SK-N-MC (cell line): ENCODE results near the gene MMP15.

Experiments
- EZH2 ChIP-seq: fragments of 200-600 bp; sonication (generic); IDR thresholded peaks from one replicate; pipeline ENCODE4 v1.6.1; 2017; ENCODE audit warnings: antibody characterized with exemption
- FOXP2 ChIP-seq: optimal IDR thresholded peaks from 2 replicates; pipeline ENCODE3; 2011; ENCODE audit warnings: mild to moderate bottlenecking, moderate library complexity; ENCODE audit not compliant: insufficient read depth; ENCODE audit errors: extremely low read length, control extremely low read depth
- POLR2AphosphoS5 ChIP-seq: IDR thresholded peaks from 2 replicates; pipeline ENCODE4 v1.6.1; 2012; ENCODE audit warnings: mild to moderate bottlenecking, low read depth, low read length, borderline replicate concordance

DNA sequence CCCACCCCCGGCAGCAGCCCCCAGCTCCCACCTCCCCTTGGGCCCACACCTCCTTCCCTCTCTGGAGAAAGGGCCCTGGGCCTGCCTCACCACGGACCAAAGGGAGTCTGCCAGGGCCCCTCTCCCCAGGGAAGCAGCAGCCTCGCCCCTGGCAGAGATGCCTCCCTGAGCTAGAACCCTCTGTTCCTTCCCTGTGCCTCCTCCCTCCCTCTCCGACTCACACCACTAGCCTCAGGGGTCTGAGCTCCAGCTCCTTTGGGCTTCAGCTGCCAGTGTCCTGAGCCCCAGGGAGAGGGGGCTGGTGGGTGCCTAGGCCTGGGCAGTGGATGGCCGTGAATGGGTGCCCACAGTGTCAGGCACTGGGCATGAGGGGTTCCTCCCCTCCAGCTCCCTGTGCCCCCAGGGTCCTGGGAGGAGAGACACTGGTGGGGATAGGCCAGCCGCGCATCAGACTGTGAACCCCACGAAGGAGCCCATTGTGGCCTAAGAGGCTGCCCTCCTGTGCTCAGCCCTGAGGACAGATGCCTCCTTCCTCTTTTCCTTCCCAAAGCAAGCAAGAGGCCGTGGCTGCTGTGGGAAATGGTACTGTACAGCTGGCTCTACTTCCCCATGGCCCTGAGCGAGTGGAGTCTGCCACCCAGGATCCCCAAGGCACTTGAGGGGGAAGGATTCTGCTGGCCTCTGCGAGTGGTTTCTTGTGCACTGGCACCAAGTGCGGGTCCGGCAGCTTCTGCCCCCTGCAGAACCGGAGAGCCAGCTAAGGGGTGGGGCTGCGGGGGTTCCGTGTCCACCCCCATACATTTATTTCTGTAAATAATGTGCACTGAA is 20.7 kb downstream of the MMP15 start:
- no peak for TF ChIP-seq EZH2
- no peak for TF ChIP-seq POLR2AphosphoS5
- TF ChIP-seq FOXP2, result no peak
